ENCODE measurements around the gene CYP27B1.

GRCh38 chr12:57740656-57741412 is 26.0 kb downstream of the CYP27B1 start:
- TF ChIP-seq, protein P1, sequence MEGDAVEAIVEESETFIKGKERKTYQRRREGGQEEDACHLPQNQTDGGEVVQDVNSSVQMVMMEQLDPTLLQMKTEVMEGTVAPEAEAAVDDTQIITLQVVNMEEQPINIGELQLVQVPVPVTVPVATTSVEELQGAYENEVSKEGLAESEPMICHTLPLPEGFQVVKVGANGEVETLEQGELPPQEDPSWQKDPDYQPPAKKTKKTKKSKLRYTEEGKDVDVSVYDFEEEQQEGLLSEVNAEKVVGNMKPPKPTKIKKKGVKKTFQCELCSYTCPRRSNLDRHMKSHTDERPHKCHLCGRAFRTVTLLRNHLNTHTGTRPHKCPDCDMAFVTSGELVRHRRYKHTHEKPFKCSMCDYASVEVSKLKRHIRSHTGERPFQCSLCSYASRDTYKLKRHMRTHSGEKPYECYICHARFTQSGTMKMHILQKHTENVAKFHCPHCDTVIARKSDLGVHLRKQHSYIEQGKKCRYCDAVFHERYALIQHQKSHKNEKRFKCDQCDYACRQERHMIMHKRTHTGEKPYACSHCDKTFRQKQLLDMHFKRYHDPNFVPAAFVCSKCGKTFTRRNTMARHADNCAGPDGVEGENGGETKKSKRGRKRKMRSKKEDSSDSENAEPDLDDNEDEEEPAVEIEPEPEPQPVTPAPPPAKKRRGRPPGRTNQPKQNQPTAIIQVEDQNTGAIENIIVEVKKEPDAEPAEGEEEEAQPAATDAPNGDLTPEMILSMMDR (IDR thresholded peaks at IDR 0.05; ENCODE audit: low read length) = no peak
- TF ChIP-seq EZH2 (optimal IDR thresholded peaks at IDR 0.05; ENCODE audit: low read depth, low read length) = no peak
- TF ChIP-seq EZH2phosphoT487 (IDR thresholded peaks at IDR 0.05; ENCODE audit: low read length) = no peak
